CD4-positive, alpha-beta T cell treated with Interleukin-10 for 1 hour (primary cell): Measurements from ENCODE around the gene SEC61A2.

ENCODE experiments used
- DNase-seq: peaks from one replicate; pipeline ENCODE4 v3.0.0-alpha.2; 2020

The SEC61A2 gene

DNA sequence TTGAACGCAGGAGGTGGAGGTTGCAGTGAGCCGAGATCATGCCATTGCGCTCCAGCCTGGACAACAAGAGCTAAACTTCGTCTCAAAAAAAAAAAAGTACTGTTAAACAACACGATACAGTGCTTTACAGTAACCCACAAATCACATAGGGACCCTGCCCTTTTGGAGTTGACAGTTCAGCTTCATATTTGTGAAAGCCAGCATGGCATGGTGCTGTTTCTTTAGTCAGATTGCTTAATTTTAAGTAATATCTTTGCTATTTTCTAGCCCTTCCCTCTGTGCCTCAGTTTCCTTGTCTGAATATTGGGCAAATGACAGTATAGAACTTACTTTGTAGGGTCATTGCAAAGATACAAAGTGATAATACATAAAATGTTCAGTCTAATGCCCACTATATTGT lies 71.4 kb downstream of the SEC61A2 start:
- no peak for DNase-seq

DNA sequence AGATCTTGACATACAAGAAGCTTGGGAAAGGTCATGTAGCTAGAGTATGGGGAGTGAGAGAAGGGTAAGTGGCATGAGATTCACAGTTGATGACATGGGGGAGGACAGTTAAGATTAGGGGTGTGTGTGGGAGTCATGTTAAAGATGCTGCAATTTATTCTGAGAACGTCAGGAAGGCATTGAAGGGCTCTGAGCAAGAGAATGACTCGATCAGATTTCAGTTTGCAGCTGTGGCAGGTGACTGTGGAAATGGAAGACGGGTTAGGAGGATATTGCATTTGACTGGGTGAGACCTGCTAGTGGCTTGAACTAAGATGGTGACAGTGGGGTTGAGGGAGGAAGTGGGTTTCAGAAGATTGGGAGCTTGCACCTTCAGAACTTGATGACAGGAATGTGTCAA lies 72.1 kb downstream of the SEC61A2 start:
- no peak for DNase-seq

DNA sequence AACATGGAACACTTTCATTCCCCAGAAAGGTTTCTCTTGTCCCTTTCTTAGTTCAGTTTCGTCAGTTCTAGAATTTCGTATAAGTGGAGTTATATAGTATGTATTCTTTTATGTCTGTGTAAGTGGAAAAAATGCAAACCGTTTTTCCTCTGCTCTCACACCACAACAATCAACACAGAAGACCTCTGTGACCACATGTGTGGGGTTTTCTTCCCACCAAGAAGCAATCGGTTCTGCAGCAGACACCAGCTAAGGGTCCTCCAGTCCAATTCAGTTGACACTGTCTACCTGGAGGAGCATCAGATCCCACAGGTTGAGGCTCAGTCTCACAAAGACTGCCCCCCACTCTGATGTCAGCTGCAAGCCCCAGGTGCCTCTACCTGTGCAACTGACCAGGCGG lies 72.7 kb downstream of the SEC61A2 start:
- no peak for DNase-seq

DNA sequence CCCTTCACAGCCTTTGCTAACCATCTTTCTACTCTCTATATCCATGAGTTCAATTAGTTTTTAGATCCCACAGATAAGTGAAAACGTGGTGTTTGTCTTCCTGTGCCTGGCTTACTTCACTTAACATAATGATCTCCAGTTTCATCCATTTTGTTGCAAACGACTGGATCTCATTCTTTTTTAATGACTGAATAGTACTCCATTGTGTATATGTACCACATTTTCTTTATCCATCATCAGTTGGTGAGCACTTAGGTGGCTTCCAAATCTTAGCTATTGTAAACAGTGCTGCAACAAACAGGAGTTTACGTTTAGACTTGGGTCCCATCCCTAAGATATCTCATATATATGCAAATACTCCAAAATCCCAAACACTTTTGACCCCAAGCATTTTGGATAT lies 75.6 kb downstream of the SEC61A2 start:
- DNase-seq, result no peak

DNA sequence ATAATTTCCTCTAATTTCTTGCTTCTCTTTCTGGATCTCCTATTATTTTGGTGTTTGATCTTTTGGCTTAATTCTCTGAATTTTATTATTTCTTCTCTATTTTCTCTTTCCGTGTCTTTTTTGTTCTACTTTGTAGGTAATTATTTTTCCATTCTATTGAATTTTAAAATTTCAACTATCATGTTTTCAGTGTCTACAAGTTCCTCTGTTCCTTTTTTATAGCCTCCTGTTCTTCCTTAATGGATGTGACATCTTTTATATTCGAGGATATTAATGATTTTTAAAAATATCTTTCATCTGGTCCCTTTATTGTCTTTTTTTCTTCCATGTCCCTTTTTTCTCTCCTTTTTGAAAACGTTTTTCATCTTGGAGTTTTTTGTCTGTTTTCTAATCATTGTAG lies 77.6 kb downstream of the SEC61A2 start:
- DNase-seq, result no peak

DNA sequence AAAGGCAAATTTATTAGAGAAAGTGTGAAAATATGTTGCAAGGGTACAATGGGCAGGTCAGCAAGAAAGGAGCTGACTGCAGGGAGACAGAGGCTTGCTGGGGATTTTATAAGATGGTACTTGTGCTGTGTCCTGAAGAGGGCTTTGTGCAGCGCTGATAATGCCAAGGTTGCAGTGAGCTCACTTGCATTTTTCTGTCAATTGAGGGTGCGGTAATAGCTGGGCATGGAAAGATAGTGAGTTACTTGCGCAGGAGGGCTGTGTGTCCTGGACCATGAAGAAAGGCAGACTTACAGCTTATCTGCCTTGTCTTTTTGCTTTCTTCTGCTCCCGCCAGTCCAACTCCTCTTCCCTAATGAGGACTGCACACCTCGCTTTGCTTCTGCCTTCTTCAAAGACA lies 79.0 kb downstream of the SEC61A2 start:
- no peak for DNase-seq

DNA sequence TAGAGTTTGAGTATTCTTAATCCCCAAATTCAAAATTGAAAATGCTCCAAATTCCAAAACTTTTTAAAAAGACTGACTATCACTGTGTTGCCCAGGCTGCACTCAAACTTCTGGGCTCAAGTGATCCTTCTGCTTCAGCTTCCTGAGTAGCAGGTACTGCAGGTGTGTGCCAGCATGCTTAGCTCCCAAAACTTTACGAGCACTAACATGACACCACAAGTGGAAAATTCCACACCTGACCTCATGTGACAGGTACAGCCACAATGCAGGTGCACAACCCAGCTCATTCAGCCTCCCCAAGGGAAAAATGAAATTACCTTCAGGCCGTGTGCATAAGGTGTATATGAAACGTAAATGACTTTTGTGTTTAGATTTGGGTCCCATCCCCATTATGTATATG lies 83.0 kb downstream of the SEC61A2 start:
- no peak for DNase-seq

DNA sequence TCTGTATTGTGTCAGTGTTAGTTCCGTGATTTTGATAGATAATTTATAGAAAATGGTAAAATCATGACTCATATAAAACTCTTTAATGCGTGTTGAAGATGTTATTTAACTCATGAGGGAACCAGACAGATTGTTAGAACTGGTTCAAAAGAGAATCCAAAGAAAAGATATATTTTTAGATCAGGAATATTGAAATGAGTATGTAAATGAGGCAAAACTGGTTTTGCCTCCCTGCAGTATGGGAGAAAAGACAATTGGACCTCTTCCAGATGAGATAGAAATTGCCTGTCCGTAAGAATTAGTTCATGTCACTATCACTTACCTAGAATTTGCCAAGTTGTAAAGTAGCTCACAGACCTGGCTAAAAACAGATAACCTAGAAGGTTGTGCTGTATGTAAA lies 84.1 kb downstream of the SEC61A2 start:
- no peak for DNase-seq

DNA sequence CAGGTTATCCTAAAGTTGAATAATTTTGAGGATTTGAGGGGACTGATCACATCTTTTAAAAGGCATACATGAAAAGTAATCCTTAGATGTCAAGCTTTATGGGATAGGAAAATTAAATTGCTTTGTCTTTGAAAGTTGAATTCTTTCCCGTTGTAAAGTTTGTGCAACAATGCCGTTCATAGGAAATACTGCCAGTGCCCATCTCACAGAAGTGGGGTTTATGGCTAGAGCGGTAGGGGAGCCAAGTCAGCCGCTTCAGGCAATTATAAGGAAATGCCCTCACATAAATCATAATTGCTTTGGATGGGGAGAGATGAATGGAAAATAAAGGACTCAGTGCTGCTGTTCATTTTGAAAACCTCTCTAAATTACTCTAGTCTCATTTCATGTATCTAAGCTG lies 84.6 kb downstream of the SEC61A2 start:
- no peak for DNase-seq

DNA sequence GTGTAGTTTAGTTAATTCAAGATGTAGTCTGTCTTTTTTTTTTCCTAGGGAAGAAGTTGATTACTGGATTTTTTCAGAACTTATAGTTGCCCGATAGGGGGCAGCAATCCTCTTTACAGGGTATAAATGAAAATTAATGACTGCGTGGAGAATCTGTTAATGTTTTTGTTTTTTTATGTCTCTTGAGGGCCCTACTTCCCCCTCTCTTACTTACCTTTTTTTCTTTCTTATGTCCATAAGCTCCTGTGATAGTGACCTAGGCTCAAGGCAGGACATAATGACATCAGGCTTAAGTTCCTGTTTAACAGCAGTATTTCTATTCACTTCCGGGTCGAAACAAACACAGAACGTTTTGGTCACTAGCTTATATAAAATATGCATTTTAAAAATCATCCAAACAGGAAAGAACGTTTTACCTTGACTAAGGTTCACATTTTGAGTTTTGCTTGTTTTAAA lies 85.3 kb downstream of the SEC61A2 start:
- DNase-seq, result peak; percentile 62
